GM21576 (cell line): ENCODE results near the gene PLEKHG4B.

Source experiments
- ATAC-seq: cut with Tn5 transposase; IDR thresholded peaks from one replicate; pipeline ENCODE4 v1.9.1; 2021; ENCODE audit warnings: mild to moderate bottlenecking, moderate library complexity; ENCODE audit not compliant: unreplicated experiment

The PLEKHG4B gene

GRCh38 chr5:128446-128845 lies 36.5 kb downstream of the PLEKHG4B start:
- no peak for ATAC-seq

GRCh38 chr5:129148-129547 lies 37.2 kb downstream of the PLEKHG4B start:
- no peak for ATAC-seq

GRCh38 chr5:129820-130219 lies 37.9 kb downstream of the PLEKHG4B start:
- ATAC-seq: no peak

GRCh38 chr5:130601-131131 lies 38.7 kb downstream of the PLEKHG4B start:
- ATAC-seq: no peak

GRCh38 chr5:136901-137300 lies 44.9 kb downstream of the PLEKHG4B start:
- no peak for ATAC-seq

- ATAC-seq: no peak
Observed at GRCh38 chr5:137741-138140, 45.8 kb downstream of the PLEKHG4B start.

GRCh38 chr5:138936-139335 lies 47.0 kb downstream of the PLEKHG4B start:
- no peak for ATAC-seq

GRCh38 chr5:139579-140442 lies 47.8 kb downstream of the PLEKHG4B start:
- no peak for ATAC-seq

- no peak for ATAC-seq
Observed at GRCh38 chr5:140443-140829, 48.5 kb downstream of the PLEKHG4B start.

GRCh38 chr5:141211-141610 lies 49.2 kb downstream of the PLEKHG4B start:
- ATAC-seq: no peak

GRCh38 chr5:141761-142160 lies 49.8 kb downstream of the PLEKHG4B start:
- ATAC-seq: no peak

GRCh38 chr5:142246-142810 lies 50.4 kb downstream of the PLEKHG4B start:
- ATAC-seq: no peak

- ATAC-seq: no peak
Observed at GRCh38 chr5:143041-143440, 51.1 kb downstream of the PLEKHG4B start.

GRCh38 chr5:144941-145340 lies 53.0 kb downstream of the PLEKHG4B start:
- no peak for ATAC-seq

- ATAC-seq: no peak
Observed at GRCh38 chr5:145585-146323, 53.8 kb downstream of the PLEKHG4B start.

GRCh38 chr5:147751-148150 lies 55.8 kb downstream of the PLEKHG4B start:
- no peak for ATAC-seq

- no peak for ATAC-seq
Observed at GRCh38 chr5:149745-150485, 57.9 kb downstream of the PLEKHG4B start.

GRCh38 chr5:150746-151145 lies 58.8 kb downstream of the PLEKHG4B start:
- ATAC-seq: no peak

GRCh38 chr5:152077-152476 lies 60.1 kb downstream of the PLEKHG4B start:
- ATAC-seq: no peak

- ATAC-seq: no peak
Observed at GRCh38 chr5:153256-153655, 61.3 kb downstream of the PLEKHG4B start.

- ATAC-seq: no peak
Observed at GRCh38 chr5:154236-154635, 62.3 kb downstream of the PLEKHG4B start.
